Right lobe of liver (tissue), 4 donors: ENCODE data around the gene KCNH1.

ENCODE experiments used
- CTCF ChIP-seq, 4 donors: fragments of 200-600 bp in 3 of 4; fragments of 450-650 bp in 1 of 4; IDR thresholded peaks; one replicate each; pipeline versions ENCODE4 v1.5.1 to v1.8.0; 2016 to 2022; ENCODE audit warnings: antibody characterized with exemption in 4 of 4, mild to moderate bottlenecking in 2 of 4
- POLR2A ChIP-seq: fragments of 450-650 bp; IDR thresholded peaks from one replicate; pipeline ENCODE4 v1.6.1; 2017; ENCODE audit warnings: antibody characterized with exemption, mild to moderate bottlenecking
- donor health status: DM: no; HTN: no; CAD: no.
- donor health status: DM: no; HTN: no; CAD: no.
- donor health status: DM: no; HTN: yes; CAD: no.

GRCh38 chr1:210787800-210788199 lies 346.1 kb downstream of the KCNH1 start:
- TF ChIP-seq CTCF (IDR thresholded peaks at IDR 0.05) (no peak), POLR2A (no peak)
